Anterior cingulate cortex (tissue), 58 donors: ENCODE results near the gene RHOF.
"Not testable (repeated sequence)": the region's sequence is repeated elsewhere in the genome, so short reads cannot be mapped to it uniquely, and the experiment has no call there.

Source experiments
- DNase-seq, 58 donors: peaks; one replicate each; lab custom pipeline; 2025; lab: John Stamatoyannopoulos, UW

Gene RHOF

GRCh38 chr12:121754836-121755235 is 38.7 kb downstream of the RHOF start:
- DNase-seq: no peak

- DNase-seq: peak in 57 of 58 donors; percentile 11 to 93 (median 76)
These were observed 39.6 kb downstream of the RHOF start for GRCh38 chr12:121753844-121754264.

GRCh38 chr12:121751749-121752351 is 41.6 kb downstream of the RHOF start:
- DNase-seq: no peak

- no peak for DNase-seq
These were observed 42.5 kb downstream of the RHOF start for GRCh38 chr12:121751034-121751433.

- no peak for DNase-seq
These were observed 43.0 kb downstream of the RHOF start for GRCh38 chr12:121750507-121750955.

- no peak for DNase-seq
These were observed 44.2 kb downstream of the RHOF start for GRCh38 chr12:121749267-121749666.

GRCh38 chr12:121748571-121749265 is 44.8 kb downstream of the RHOF start:
- DNase-seq: no peak

GRCh38 chr12:121748218-121748570 is 45.3 kb downstream of the RHOF start:
- peak in 1 of 58 donors; percentile 1 for DNase-seq

- DNase-seq: not testable (repeated sequence)
These were observed 47.9 kb downstream of the RHOF start for GRCh38 chr12:121745545-121745944.

- DNase-seq: no peak
These were observed 51.7 kb downstream of the RHOF start for GRCh38 chr12:121741743-121742142.

- DNase-seq: peak in 4 of 58 donors; percentile 3 to 66 (median 7)
These were observed 52.6 kb downstream of the RHOF start for GRCh38 chr12:121740847-121741246.

- no peak for DNase-seq
These were observed 55.1 kb downstream of the RHOF start for GRCh38 chr12:121738340-121738858.

- DNase-seq: no peak
These were observed 59.6 kb downstream of the RHOF start for GRCh38 chr12:121733849-121734248.

GRCh38 chr12:121731473-121731872 is 62.0 kb downstream of the RHOF start:
- no peak for DNase-seq

- DNase-seq: no peak
These were observed 64.5 kb downstream of the RHOF start for GRCh38 chr12:121729021-121729420.
